C4-2B (cell line): ENCODE results near the gene ERGIC1.

Experiments used
- ZFX ChIP-seq: fragments of 450-650 bp; IDR thresholded peaks from 2 replicates; pipeline ENCODE4 v1.6.1; 2017
- TF ChIP-seq, protein P1 (sequence below): fragments of 450-650 bp; conservative IDR thresholded peaks from 2 replicates; pipeline ENCODE4 v1.5.1; 2017; ENCODE audit warnings: mild to moderate bottlenecking

DNA sequence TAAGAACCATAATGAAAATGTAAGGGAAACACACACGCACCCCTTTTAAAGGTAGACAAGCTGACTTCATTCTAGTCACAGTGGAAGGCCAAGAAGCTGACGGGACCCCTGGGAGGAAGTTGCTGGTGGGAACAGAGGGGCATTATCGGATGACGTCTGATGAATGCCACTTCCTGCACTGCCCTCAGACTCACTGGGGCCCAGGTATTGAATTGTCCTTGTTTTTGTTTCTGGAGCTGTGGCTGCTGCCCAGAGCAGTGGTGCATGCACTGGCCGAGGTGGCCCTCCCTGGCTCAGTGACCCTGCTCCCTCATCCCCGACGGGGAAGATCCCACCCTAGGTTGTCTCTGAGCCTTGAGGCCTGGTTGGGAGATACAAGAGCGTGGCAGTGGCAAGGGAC lies 109.9 kb downstream of the ERGIC1 start:
- TF ChIP-seq ZFX: no peak
- TF ChIP-seq, protein P1, sequence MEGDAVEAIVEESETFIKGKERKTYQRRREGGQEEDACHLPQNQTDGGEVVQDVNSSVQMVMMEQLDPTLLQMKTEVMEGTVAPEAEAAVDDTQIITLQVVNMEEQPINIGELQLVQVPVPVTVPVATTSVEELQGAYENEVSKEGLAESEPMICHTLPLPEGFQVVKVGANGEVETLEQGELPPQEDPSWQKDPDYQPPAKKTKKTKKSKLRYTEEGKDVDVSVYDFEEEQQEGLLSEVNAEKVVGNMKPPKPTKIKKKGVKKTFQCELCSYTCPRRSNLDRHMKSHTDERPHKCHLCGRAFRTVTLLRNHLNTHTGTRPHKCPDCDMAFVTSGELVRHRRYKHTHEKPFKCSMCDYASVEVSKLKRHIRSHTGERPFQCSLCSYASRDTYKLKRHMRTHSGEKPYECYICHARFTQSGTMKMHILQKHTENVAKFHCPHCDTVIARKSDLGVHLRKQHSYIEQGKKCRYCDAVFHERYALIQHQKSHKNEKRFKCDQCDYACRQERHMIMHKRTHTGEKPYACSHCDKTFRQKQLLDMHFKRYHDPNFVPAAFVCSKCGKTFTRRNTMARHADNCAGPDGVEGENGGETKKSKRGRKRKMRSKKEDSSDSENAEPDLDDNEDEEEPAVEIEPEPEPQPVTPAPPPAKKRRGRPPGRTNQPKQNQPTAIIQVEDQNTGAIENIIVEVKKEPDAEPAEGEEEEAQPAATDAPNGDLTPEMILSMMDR: no peak
